Peyer's patch (tissue), 4 donors: ENCODE results near the gene PTGES3L. TPM values are rescaled to one million over a fixed set of nuclear protein-coding genes. Genes with fewer than 3 reads are reported as not detected.
A peak's percentile ranks its signal among the peaks of the same experiment; 100 is the strongest.

Source experiments
- DNase-seq, 3 donors: peaks; one replicate each; pipeline ENCODE4 v3.0.0-alpha.2; 2017 to 2019
- H3K27ac ChIP-seq, 4 donors: fragments of 200-600 bp; sonication (generic); one replicate each; pipeline ENCODE4 v1.5.1; 2016 to 2019
- H3K27me3 ChIP-seq, 2 donors: fragments of 200-600 bp; sonication (generic); one replicate each; pipeline ENCODE4 v1.5.1; 2019
- H3K36me3 ChIP-seq, 3 donors: fragments of 200-600 bp; sonication (generic); one replicate each; pipeline ENCODE4 v1.5.1; 2016 to 2019
- H3K4me1 ChIP-seq, 4 donors: fragments of 200-600 bp; sonication (generic); one replicate each; pipeline ENCODE4 v1.5.1; 2016 to 2019
- H3K4me3 ChIP-seq, 4 donors: fragments of 200-600 bp; sonication (generic); 1 replicate in 3 of 4; 2 replicates in 1 of 4; pipeline ENCODE4 v1.5.1; 2016 to 2019; ENCODE audit warnings: mild to moderate bottlenecking in 1 of 4
- H3K9me3 ChIP-seq, 4 donors: fragments of 200-600 bp; sonication (generic); one replicate each; pipeline ENCODE4 v1.5.1; 2016 to 2019; ENCODE audit warnings: mild to moderate bottlenecking in 1 of 4
- CTCF ChIP-seq, 6 experiments: fragments of 450-650 bp in 4 of 6; fragments of 200-600 bp in 2 of 6; sonication (generic) in 1 of 6; IDR thresholded peaks; one replicate each; pipeline ENCODE4 v1.5.1; 2017 to 2019; ENCODE audit warnings: antibody characterized with exemption in 6 of 6, mild to moderate bottlenecking in 3 of 6, moderate library complexity in 1 of 6
- POLR2A ChIP-seq, 2 donors: fragments of 450-650 bp; IDR thresholded peaks; one replicate each; pipeline ENCODE4 v1.5.1; 2017; ENCODE audit warnings: antibody characterized with exemption in 2 of 2, mild to moderate bottlenecking in 2 of 2, moderate library complexity in 2 of 2
- total RNA-seq, 4 donors: library from RNA; depleted of rRNA; stranded (reverse); fragments of >200 nt; gene quantifications; one replicate each; pipeline ENCODE4 v1.1.0, GENCODE V29; 2016

The PTGES3L gene
- total RNA-seq, 4 donors from 2014 or later: 1.6 to 6.9 (median 5.5) TPM; not detected in 1

GRCh38 chr17:43016216-43016615 is 36.3 kb upstream of the PTGES3L start:
- Histone ChIP-seq H3K27me3 (no peaks in the 10 kb centered on the region), H3K4me1 (peaks cover 0 to 54% (median 1%) of the 10 kb centered on the region in 4 donors), H3K4me3 (no peak overlapping the region), H3K27ac (peak overlapping the region in 3 of 4 donors; percentile 38 to 52 (median 44)), H3K9me3 (no peaks in the 10 kb centered on the region), H3K36me3 (peaks cover 0 to 46% (median 0%) of the 10 kb centered on the region in 3 donors)
- TF ChIP-seq CTCF (IDR thresholded peaks at IDR 0.05): no peak
- no peak for TF ChIP-seq POLR2A (IDR thresholded peaks at IDR 0.05)
- DNase-seq: no peak

GRCh38 chr17:43015579-43015978 is 35.7 kb upstream of the PTGES3L start:
- Histone ChIP-seq H3K27ac (peak overlapping the region in 2 of 4 donors; percentile 44 to 52), H3K36me3 (peaks cover 0 to 46% (median 0%) of the 10 kb centered on the region in 3 donors), H3K4me3 (no peak overlapping the region), H3K9me3 (no peaks in the 10 kb centered on the region), H3K27me3 (no peaks in the 10 kb centered on the region), H3K4me1 (peaks cover 0 to 56% (median 0%) of the 10 kb centered on the region in 4 donors)
- no peak for TF ChIP-seq POLR2A (IDR thresholded peaks at IDR 0.05)
- TF ChIP-seq CTCF (IDR thresholded peaks at IDR 0.05): no peak
- DNase-seq: no peak

- H3K4me1 ChIP-seq: peaks cover 0 to 56% (median 0%) of the 10 kb centered on the region in 4 donors
- DNase-seq: no peak
- H3K4me3 ChIP-seq: no peak overlapping the region
- TF ChIP-seq CTCF (IDR thresholded peaks at IDR 0.05): no peak
- no peak for TF ChIP-seq POLR2A (IDR thresholded peaks at IDR 0.05)
- peak overlapping the region in 3 of 4 donors; percentile 17 to 52 (median 44) for H3K27ac ChIP-seq
- H3K9me3 ChIP-seq: no peaks in the 10 kb centered on the region
- no peaks in the 10 kb centered on the region for H3K27me3 ChIP-seq
- peaks cover 0 to 46% (median 0%) of the 10 kb centered on the region in 3 donors for H3K36me3 ChIP-seq
Measured at GRCh38 chr17:43014649-43015542, 35.0 kb upstream of the PTGES3L start.

GRCh38 chr17:43014020-43014648 is 34.3 kb upstream of the PTGES3L start:
- Histone ChIP-seq H3K4me1 (peaks cover 0 to 55% (median 0%) of the 10 kb centered on the region in 4 donors), H3K9me3 (no peaks in the 10 kb centered on the region), H3K27me3 (no peaks in the 10 kb centered on the region), H3K36me3 (peaks cover 0 to 46% (median 0%) of the 10 kb centered on the region in 3 donors), H3K4me3 (no peak overlapping the region), H3K27ac (peak overlapping the region in 1 of 4 donors; percentile 44)
- TF ChIP-seq CTCF (IDR thresholded peaks at IDR 0.05) (no peak), POLR2A (IDR thresholded peaks at IDR 0.05) (no peak)
- no peak for DNase-seq

- Histone ChIP-seq H3K9me3 (no peaks in the 10 kb centered on the region), H3K27ac (no peak overlapping the region), H3K27me3 (no peaks in the 10 kb centered on the region), H3K4me3 (no peak overlapping the region), H3K4me1 (peaks cover 0 to 55% (median 0%) of the 10 kb centered on the region in 4 donors), H3K36me3 (peaks cover 0 to 43% (median 0%) of the 10 kb centered on the region in 3 donors)
- DNase-seq: no peak
- TF ChIP-seq POLR2A (IDR thresholded peaks at IDR 0.05) (no peak), CTCF (IDR thresholded peaks at IDR 0.05) (no peak)
Measured at GRCh38 chr17:43013296-43013695, 33.4 kb upstream of the PTGES3L start.
